Breast epithelium (tissue), 3 donors: Measurements from ENCODE around the gene TYW3.

Experiments used
- POLR2A ChIP-seq: fragments of 450-650 bp; IDR thresholded peaks from one replicate; pipeline ENCODE4 v1.6.1; 2016; ENCODE audit warnings: antibody characterized with exemption, mild to moderate bottlenecking, moderate library complexity
- TF ChIP-seq, protein P1 (sequence below), 3 donors: fragments of 450-650 bp; IDR thresholded peaks; one replicate each; pipeline ENCODE4 v1.5.1; 2016 to 2017; ENCODE audit warnings: antibody characterized with exemption in 3 of 3, mild to moderate bottlenecking in 3 of 3, moderate library complexity in 3 of 3

DNA sequence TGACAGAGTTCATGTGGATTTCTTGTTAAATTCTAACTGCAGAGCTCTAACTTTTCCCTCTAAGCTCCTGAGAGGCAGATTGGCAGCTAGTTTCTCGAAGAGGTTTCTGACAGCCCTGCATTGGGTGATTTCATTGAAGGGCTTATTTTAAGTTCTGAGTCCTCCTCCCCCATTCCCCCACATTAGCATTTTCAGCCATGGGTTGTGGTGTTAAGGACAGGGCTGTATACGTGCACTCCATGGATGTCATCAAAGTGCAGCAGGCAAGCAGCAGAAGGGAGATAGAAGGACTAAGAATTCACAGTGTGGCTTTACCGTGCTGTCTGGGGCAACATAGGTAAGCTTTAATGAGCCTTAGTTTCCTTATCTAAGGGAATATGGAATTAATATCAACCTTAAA, 19.1 kb upstream of the TYW3 start:
- TF ChIP-seq, protein P1, sequence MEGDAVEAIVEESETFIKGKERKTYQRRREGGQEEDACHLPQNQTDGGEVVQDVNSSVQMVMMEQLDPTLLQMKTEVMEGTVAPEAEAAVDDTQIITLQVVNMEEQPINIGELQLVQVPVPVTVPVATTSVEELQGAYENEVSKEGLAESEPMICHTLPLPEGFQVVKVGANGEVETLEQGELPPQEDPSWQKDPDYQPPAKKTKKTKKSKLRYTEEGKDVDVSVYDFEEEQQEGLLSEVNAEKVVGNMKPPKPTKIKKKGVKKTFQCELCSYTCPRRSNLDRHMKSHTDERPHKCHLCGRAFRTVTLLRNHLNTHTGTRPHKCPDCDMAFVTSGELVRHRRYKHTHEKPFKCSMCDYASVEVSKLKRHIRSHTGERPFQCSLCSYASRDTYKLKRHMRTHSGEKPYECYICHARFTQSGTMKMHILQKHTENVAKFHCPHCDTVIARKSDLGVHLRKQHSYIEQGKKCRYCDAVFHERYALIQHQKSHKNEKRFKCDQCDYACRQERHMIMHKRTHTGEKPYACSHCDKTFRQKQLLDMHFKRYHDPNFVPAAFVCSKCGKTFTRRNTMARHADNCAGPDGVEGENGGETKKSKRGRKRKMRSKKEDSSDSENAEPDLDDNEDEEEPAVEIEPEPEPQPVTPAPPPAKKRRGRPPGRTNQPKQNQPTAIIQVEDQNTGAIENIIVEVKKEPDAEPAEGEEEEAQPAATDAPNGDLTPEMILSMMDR (IDR thresholded peaks at IDR 0.05), result no peak
- no peak for TF ChIP-seq POLR2A
